ENCODE data around the gene PCDHA10. TPM values are rescaled to one million over a fixed set of nuclear protein-coding genes. Genes with fewer than 3 reads are reported as not detected.
"Not testable (repeated sequence)": the region's sequence is repeated elsewhere in the genome, so short reads cannot be mapped to it uniquely, and the experiment has no call there.

Gene PCDHA10
- total RNA-seq, 2 donors from 2014 or later = not detected

DNA sequence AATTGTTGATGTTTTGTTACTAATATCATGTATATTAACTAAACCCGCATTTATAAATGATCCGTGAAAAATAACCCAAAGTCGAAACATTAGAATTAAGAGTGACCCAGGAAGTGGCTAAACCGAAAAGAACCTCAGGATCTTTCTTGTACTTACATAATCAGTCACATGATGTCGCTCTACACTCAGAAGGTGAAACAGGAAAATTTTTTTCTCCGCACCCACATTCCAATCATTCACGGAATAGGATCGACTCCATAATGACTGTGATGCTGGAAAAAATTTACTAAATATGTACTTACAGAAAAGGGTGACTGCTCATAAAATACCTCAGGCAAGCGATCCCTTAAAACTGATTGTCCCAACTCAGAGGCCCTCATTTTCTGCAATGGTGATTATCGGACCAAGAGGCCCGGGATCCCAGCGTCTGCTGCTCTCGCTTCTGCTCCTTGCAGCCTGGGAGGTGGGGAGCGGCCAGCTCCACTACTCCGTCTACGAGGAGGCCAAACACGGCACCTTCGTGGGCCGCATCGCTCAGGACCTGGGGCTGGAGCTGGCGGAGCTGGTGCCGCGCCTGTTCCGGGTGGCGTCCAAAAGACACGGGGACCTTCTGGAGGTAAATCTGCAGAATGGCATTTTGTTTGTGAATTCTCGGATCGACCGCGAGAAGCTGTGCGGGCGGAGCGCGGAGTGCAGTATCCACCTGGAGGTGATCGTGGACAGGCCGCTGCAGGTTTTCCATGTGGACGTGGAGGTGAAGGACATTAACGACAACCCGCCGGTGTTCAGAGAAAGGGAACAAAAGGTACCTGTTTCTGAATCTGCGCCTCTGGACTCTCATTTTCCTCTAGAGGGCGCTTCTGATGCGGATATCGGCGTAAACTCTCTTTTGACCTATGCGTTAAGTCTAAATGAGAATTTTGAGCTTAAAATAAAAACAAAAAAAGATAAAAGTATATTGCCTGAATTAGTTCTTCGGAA lies 19.7 kb downstream of the PCDHA10 start, which contains the start of gene PCDHA12:
PCDHA12 (plus strand) TSS at position 224 of the 981 bp plus-strand sequence; CDS start at position 389, 165 bp downstream.
- DNase-seq (ENCODE audit: low spot score in 2 of 2) (no peak), ATAC-seq (no peak)
- Mint-ChIP-seq H3K27ac (peak within 1 kb of the TSS in 1 of 2 donors; percentile 61), H3K9me3 (peaks cover 12 to 28% of the 10 kb centered on the region in 2 donors), H3K36me3 (peaks cover 6 to 28% of the 10 kb centered on the region in 2 donors)

GRCh38 chr5:140876541-140877261 lies 21.0 kb downstream of the PCDHA10 start:
- DNase-seq (ENCODE audit: low spot score in 2 of 2); ATAC-seq: not testable (repeated sequence)
- Mint-ChIP-seq H3K27ac (peak overlapping the region in 1 of 2 donors; percentile 61), H3K36me3 (peaks cover 9 to 27% of the 10 kb centered on the region in 2 donors), H3K9me3 (peaks cover 22 to 33% of the 10 kb centered on the region in 2 donors)

GRCh38 chr5:140877262-140877581 lies 21.5 kb downstream of the PCDHA10 start:
- DNase-seq (ENCODE audit: low spot score in 2 of 2) (no peak), ATAC-seq (no peak)
- Mint-ChIP-seq H3K36me3 (peaks cover 14 to 32% of the 10 kb centered on the region in 2 donors), H3K9me3 (peaks cover 25 to 33% of the 10 kb centered on the region in 2 donors), H3K27ac (no peak overlapping the region)

GRCh38 chr5:140881889-140882590 lies 26.3 kb downstream of the PCDHA10 start, which contains the start of gene PCDHA13:
PCDHA13 (plus strand) TSS chr5:140882124; CDS start chr5:140882269, 145 bp downstream.
- H3K27ac Mint-ChIP-seq = no peak within 1 kb of the TSS
- peaks cover 16 to 27% of the 10 kb centered on the region in 2 donors for H3K36me3 Mint-ChIP-seq
- no peak for ATAC-seq
- no peak for DNase-seq (ENCODE audit: low spot score in 2 of 2)
- H3K9me3 Mint-ChIP-seq = peaks cover 21 to 32% of the 10 kb centered on the region in 2 donors

DNA sequence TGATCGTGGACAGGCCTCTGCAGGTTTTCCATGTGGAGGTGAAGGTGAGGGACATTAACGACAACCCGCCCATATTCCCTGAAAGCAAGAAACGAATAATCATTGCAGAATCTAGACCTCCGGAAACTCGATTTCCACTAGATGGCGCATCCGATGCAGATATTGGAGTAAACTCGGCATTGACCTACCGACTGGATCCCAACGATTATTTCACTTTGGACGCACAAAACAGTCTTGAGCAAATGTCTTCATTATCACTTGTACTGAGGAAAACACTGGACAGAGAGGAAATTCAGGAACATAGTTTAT lies 26.8 kb downstream of the PCDHA10 start:
- DNase-seq (ENCODE audit: low spot score in 2 of 2) = no peak
- no peak overlapping the region for H3K27ac Mint-ChIP-seq
- no peak for ATAC-seq
- peaks cover 16 to 27% of the 10 kb centered on the region in 2 donors for H3K36me3 Mint-ChIP-seq
- peaks cover 24 to 36% of the 10 kb centered on the region in 2 donors for H3K9me3 Mint-ChIP-seq

DNA sequence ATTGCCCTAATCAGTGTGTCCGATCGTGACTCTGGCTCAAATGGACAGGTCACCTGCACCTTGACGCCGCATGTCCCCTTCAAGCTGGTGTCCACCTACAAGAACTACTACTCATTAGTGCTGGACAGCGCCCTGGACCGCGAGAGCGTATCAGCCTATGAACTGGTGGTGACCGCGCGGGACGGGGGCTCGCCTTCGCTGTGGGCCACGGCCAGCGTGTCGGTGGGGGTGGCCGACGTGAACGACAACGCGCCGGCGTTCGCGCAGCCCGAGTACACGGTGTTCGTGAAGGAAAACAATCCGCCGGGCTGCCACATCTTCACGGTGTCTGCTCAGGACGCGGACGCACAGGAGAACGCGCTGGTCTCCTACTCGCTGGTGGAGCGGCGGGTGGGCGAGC lies 27.7 kb downstream of the PCDHA10 start:
- no peak for ATAC-seq
- H3K27ac Mint-ChIP-seq = no peak overlapping the region
- peaks cover 16 to 27% of the 10 kb centered on the region in 2 donors for H3K36me3 Mint-ChIP-seq
- H3K9me3 Mint-ChIP-seq = peaks cover 24 to 36% of the 10 kb centered on the region in 2 donors
- no peak for DNase-seq (ENCODE audit: low spot score in 2 of 2)

DNA sequence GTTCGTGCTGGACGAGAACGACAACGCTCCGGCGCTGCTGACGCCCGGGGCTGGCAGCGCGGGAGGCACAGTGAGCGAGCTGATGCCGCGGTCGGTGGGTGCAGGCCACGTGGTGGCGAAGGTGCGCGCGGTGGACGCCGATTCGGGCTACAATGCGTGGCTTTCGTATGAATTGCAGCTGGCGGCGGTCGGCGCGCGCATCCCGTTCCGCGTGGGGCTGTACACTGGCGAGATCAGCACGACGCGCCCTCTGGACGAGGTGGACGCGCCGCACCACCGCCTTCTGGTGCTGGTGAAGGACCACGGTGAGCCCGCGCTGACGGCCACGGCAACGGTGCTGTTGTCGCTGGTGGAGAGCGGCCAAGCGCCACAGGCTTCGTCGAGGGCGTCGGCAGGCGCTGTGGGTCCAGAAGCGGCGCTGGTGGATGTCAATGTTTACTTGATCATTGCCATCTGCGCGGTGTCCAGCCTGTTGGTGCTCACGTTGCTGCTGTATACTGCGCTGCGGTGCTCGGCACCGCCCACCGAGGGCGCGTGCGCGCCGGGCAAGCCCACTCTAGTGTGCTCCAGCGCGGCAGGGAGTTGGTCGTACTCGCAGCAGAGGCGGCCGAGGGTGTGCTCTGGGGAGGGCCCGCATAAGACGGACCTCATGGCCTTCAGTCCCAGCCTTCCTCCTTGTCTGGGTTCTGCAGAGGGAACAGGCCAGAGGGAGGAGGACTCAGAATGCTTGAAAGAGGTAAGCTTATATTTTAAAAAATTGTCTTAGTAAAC lies 28.4 kb downstream of the PCDHA10 start:
- Mint-ChIP-seq H3K9me3 (peaks cover 22 to 32% of the 10 kb centered on the region in 2 donors), H3K27ac (no peak overlapping the region), H3K36me3 (peaks cover 16 to 27% of the 10 kb centered on the region in 2 donors)
- ATAC-seq = no peak
- no peak for DNase-seq (ENCODE audit: low spot score in 2 of 2)

DNA sequence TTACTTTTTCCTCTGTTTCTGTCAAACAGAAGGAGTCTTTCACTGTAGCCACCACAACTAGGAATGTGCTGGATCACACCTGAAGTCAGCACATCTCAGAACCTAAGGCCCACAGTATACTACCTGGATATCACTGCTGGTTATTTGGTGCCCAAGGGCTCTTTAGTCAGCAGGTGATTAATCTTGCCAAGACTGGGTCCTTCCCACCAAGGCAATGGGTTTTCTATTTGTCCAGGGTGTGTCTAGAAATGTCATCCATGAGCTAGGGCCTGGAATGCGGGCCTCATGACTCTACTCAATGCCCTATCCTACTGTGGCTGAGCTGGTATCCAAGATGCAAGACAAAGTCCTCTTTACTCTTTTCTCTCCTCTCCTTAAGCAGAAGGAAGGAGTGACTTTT lies 60.6 kb downstream of the PCDHA10 start:
- Mint-ChIP-seq H3K9me3 (peaks cover 15 to 22% of the 10 kb centered on the region in 2 donors), H3K36me3 (peaks cover 0 to 13% of the 10 kb centered on the region in 2 donors), H3K27ac (no peak overlapping the region)
- ATAC-seq (no peak), DNase-seq (ENCODE audit: low spot score in 2 of 2) (no peak)

Other genes starting within 250 kb of the PCDHA10 start
- gene CD14, start 222.7 kb upstream of the PCDHA10 start, total RNA-seq = 1 to 10 TPM in 1 of 2 donors, under 1 TPM in 1; 0.56 to 1.6 TPM
- gene TMCO6, start 216.4 kb upstream of the PCDHA10 start, total RNA-seq = 10 to 100 TPM; 28.7 to 30.2 TPM
- 10 to 100 TPM; 68.4 to 71.8 TPM for gene NDUFA2, start 208.3 kb upstream of the PCDHA10 start, total RNA-seq
- 100 to 1,000 TPM in 1 of 2 donors, 10 to 100 TPM in 1; 87.6 to 108 TPM for gene IK, start 208.1 kb upstream of the PCDHA10 start, total RNA-seq
- 10 to 100 TPM; 32.5 to 36.3 TPM for gene WDR55, start 191.0 kb upstream of the PCDHA10 start, total RNA-seq
- 1 to 10 TPM in 1 of 2 donors, under 1 TPM in 1; 0.82 to 3.4 TPM for gene DND1, start 182.3 kb upstream of the PCDHA10 start, total RNA-seq
- gene HARS1, start 164.5 kb upstream of the PCDHA10 start, total RNA-seq = 10 to 100 TPM; 78.9 to 94.6 TPM
- gene HARS2, start 164.4 kb upstream of the PCDHA10 start, total RNA-seq = 10 to 100 TPM; 29.8 to 34.1 TPM
- gene ZMAT2, start 155.4 kb upstream of the PCDHA10 start, total RNA-seq = 10 to 100 TPM; 50.9 to 72.1 TPM
- not detected for gene PCDHA1, start 69.8 kb upstream of the PCDHA10 start, total RNA-seq
- gene PCDHA2, start 61.0 kb upstream of the PCDHA10 start, total RNA-seq = under 1 TPM in 1 of 2 donors, not detected in 1; 0.09 TPM
- not detected for gene PCDHA3, start 54.8 kb upstream of the PCDHA10 start, total RNA-seq
- gene PCDHA4, start 48.8 kb upstream of the PCDHA10 start, total RNA-seq = not detected
- not detected for gene PCDHA5, start 34.3 kb upstream of the PCDHA10 start, total RNA-seq
- not detected for gene PCDHA6, start 27.9 kb upstream of the PCDHA10 start, total RNA-seq
- gene PCDHA7, start 21.6 kb upstream of the PCDHA10 start, total RNA-seq = not detected
- gene PCDHA8, start 14.7 kb upstream of the PCDHA10 start, total RNA-seq = not detected
- gene PCDHA9, start 7.5 kb upstream of the PCDHA10 start, total RNA-seq = not detected
- not detected for gene PCDHA11, start 13.1 kb downstream of the PCDHA10 start, total RNA-seq
- not detected for gene PCDHA12, start 19.4 kb downstream of the PCDHA10 start, total RNA-seq
- not detected for gene PCDHA13, start 26.2 kb downstream of the PCDHA10 start, total RNA-seq
- gene PCDHAC1, start 70.4 kb downstream of the PCDHA10 start, total RNA-seq = not detected
- not detected for gene PCDHAC2, start 110.6 kb downstream of the PCDHA10 start, total RNA-seq
- not detected for gene PCDHB1, start 195.5 kb downstream of the PCDHA10 start, total RNA-seq
- gene PCDHB2, start 238.7 kb downstream of the PCDHA10 start, total RNA-seq = not detected
- not detected for gene PCDHB3, start 244.6 kb downstream of the PCDHA10 start, total RNA-seq

Data from activated naive CD4-positive, alpha-beta T cell treated with anti-CD3 and anti-CD28 coated beads, Interleukin-2, amount 50 U/mL, for 72 hours (primary cell).